AG20443 (cell line): ENCODE results near the gene DDB1.
"Not testable (repeated sequence)": the region's sequence is repeated elsewhere in the genome, so short reads cannot be mapped to it uniquely, and the experiment has no call there.

Experiments
- DNase-seq: peaks from one replicate; pipeline ENCODE4 v3.0.0; 2012; ENCODE audit warnings: low spot score, mixed read lengths

Gene DDB1

GRCh38 chr11:61267437-61267841 is 65.5 kb downstream of the DDB1 start:
- DNase-seq, result no peak

- peak; percentile 69 for DNase-seq
Measured at GRCh38 chr11:61266602-61267001, 66.3 kb downstream of the DDB1 start.

GRCh38 chr11:61265357-61265756 is 67.5 kb downstream of the DDB1 start:
- DNase-seq, result no peak

GRCh38 chr11:61264795-61265194 is 68.1 kb downstream of the DDB1 start:
- no peak for DNase-seq

- no peak for DNase-seq
Measured at GRCh38 chr11:61264371-61264770, 68.5 kb downstream of the DDB1 start.

- no peak for DNase-seq
Measured at GRCh38 chr11:61259363-61259762, 73.5 kb downstream of the DDB1 start.

- no peak for DNase-seq
Measured at GRCh38 chr11:61258546-61258945, 74.4 kb downstream of the DDB1 start.

GRCh38 chr11:61256710-61257482 is 76.0 kb downstream of the DDB1 start:
- DNase-seq, result no peak

GRCh38 chr11:61254403-61255025 is 78.4 kb downstream of the DDB1 start:
- DNase-seq, result peak; percentile 91

- not testable (repeated sequence) for DNase-seq
Measured at GRCh38 chr11:61252332-61252731, 80.6 kb downstream of the DDB1 start.

GRCh38 chr11:61250796-61251765 is 81.8 kb downstream of the DDB1 start:
- DNase-seq, result not testable (repeated sequence)
